NT2/D1 (cell line): ENCODE data around the gene SLC13A3.

Source experiments
- SUZ12 ChIP-seq: IDR thresholded peaks from 2 replicates; pipeline ENCODE4 v1.6.1; 2011; ENCODE audit not compliant: insufficient read length, insufficient read depth; ENCODE audit errors: extremely low read depth
- YY1 ChIP-seq: IDR thresholded peaks from 2 replicates; pipeline ENCODE4 v1.6.1; 2011; ENCODE audit not compliant: insufficient read length, insufficient read depth
- ZNF274 ChIP-seq: IDR thresholded peaks from 2 replicates; pipeline ENCODE4 v1.6.1; 2011; ENCODE audit warnings: mild to moderate bottlenecking, low read depth, low read length

GRCh38 chr20:46690219-46691106 lies 39.2 kb upstream of the SLC13A3 start:
- no peak for TF ChIP-seq ZNF274
- TF ChIP-seq YY1 = no peak
- no peak for TF ChIP-seq SUZ12
